AG04450 (cell line): ENCODE data around the gene APOBEC3B. TPM values are rescaled to one million over a fixed set of nuclear protein-coding genes. Genes with fewer than 3 reads are reported as not detected.

ENCODE experiments used
- CTCF ChIA-PET: fragments of 300-600, 350-600 bp; formaldehyde crosslinking; extraction: SDS; loops from one replicate; lab custom pipeline; 2022; ENCODE audit warnings: antibody characterized with exemption, inconsistent platforms; lab: Charles Lee
- POLR2A ChIA-PET: fragments of 350-600 bp; formaldehyde crosslinking; extraction: SDS; loops from one replicate; lab custom pipeline; 2021; ENCODE audit warnings: antibody characterized with exemption, inconsistent platforms; lab: Yijun Ruan, JAX
- DNase-seq: peaks from one replicate; pipeline ENCODE4 v3.0.0-alpha.2; 2011; ENCODE audit warnings: low read depth, low spot score
- H3K27ac ChIP-seq: one replicate; pipeline ENCODE4 v1.5.1; 2012; ENCODE audit warnings: low read depth, low read length, control low read depth
- H3K27me3 ChIP-seq: one replicate; pipeline ENCODE4 v1.6.0; 2012; ENCODE audit warnings: low read length; ENCODE audit not compliant: control insufficient read depth, insufficient read depth
- H3K4me3 ChIP-seq: 2 replicates; pipeline ENCODE4 v1.5.1; 2011; ENCODE audit warnings: mild to moderate bottlenecking, low read depth, low read length, control low read depth
- H3K9me3 ChIP-seq: 2 replicates; pipeline ENCODE4 v1.5.1; 2012; ENCODE audit warnings: low read length; ENCODE audit not compliant: control insufficient read depth, insufficient read depth
- polyA plus RNA-seq: library from polyadenylated mRNA; depleted of rRNA; stranded (reverse); fragments of >200 nt; gene quantifications from 2 replicates; pipeline ENCODE4 v1.2.3, GENCODE V29; 2011
- TF ChIP-seq, protein P1 (sequence below): IDR thresholded peaks from 2 replicates; pipeline ENCODE4 v1.5.1; 2011; ENCODE audit warnings: low read depth, low read length, control low read depth, inconsistent platforms

APOBEC3B gene
- polyA plus RNA-seq, 1 experiment, result 12.5 TPM

GRCh38 chr22:38946771-38947170, 35.4 kb upstream of the APOBEC3B start:
- ChIA-PET POLR2A (no interaction called here), CTCF (interaction anchor here (1.5 kb wide), 1 partner anchor 56 kb away, joined by 3 read pairs; no protein-coding TSS in a partner anchor)
- DNase-seq, result no peak

DNA sequence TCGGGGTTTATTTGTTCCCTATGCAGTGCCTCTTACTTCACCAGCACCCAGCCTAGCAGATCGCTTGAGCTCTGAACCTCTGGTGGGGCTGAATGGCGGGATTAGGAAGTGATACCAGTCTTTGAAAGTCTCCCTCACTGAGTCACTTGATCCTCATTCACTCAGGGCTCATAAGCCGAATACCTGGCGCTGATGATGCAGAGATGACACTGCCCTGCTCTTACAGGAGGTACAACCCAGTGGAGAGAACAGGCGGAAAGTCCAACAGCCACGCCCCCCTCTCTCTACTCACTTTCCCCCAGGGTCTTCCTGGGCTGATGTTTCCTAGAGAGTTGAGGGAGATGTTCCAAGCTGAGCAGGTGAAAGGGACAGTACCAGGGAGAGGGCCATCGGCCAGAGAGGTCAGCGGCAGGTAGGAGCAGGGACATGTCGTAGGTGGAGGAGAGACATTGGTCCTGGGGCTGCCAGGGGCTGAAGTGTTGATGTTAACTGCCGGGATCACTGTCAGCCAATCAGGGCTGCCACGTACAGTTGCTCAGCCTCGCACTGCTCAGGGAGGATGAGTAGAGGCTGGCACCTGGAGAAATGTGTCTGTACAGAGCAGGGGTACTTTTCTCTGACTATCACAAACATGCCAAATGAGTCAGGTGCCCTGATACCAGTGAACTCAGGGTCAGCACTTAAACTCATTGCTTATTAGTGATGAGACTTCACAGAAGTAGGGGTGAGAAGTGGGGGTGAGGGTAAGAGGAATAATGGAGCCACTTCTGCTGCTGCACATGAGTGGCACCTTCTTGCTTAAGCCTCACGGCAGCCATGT, 34.6 kb upstream of the APOBEC3B start:
- no peak overlapping the region for H3K27ac ChIP-seq
- ChIA-PET POLR2A (no interaction called here), CTCF (interaction anchor here (1.5 kb wide), 1 partner anchor 56 kb away, joined by 3 read pairs; no protein-coding TSS in a partner anchor)
- peaks cover 58% of the 10 kb centered on the region for H3K27me3 ChIP-seq
- DNase-seq, result no peak
- TF ChIP-seq, protein P1, sequence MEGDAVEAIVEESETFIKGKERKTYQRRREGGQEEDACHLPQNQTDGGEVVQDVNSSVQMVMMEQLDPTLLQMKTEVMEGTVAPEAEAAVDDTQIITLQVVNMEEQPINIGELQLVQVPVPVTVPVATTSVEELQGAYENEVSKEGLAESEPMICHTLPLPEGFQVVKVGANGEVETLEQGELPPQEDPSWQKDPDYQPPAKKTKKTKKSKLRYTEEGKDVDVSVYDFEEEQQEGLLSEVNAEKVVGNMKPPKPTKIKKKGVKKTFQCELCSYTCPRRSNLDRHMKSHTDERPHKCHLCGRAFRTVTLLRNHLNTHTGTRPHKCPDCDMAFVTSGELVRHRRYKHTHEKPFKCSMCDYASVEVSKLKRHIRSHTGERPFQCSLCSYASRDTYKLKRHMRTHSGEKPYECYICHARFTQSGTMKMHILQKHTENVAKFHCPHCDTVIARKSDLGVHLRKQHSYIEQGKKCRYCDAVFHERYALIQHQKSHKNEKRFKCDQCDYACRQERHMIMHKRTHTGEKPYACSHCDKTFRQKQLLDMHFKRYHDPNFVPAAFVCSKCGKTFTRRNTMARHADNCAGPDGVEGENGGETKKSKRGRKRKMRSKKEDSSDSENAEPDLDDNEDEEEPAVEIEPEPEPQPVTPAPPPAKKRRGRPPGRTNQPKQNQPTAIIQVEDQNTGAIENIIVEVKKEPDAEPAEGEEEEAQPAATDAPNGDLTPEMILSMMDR, result no peak
- no peak overlapping the region for H3K4me3 ChIP-seq
- no peaks in the 10 kb centered on the region for H3K9me3 ChIP-seq

More at GRCh38 chr22:38946771-38947170, 35.4 kb upstream of the APOBEC3B start:
- TF ChIP-seq, protein P1, result no peak
- Histone ChIP-seq H3K27me3 (peaks cover 57% of the 10 kb centered on the region), H3K4me3 (no peak overlapping the region), H3K27ac (no peak overlapping the region), H3K9me3 (no peaks in the 10 kb centered on the region)

- H3K4me3 ChIP-seq, result no peak overlapping the region
- ChIA-PET POLR2A (no interaction called here), CTCF (no interaction called here)
- TF ChIP-seq, protein P1, result no peak
- peaks cover 60% of the 10 kb centered on the region for H3K27me3 ChIP-seq
- no peak for DNase-seq
- H3K27ac ChIP-seq, result no peak overlapping the region
- H3K9me3 ChIP-seq, result no peaks in the 10 kb centered on the region
Measured at GRCh38 chr22:38948181-38948940, 33.8 kb upstream of the APOBEC3B start.

DNA sequence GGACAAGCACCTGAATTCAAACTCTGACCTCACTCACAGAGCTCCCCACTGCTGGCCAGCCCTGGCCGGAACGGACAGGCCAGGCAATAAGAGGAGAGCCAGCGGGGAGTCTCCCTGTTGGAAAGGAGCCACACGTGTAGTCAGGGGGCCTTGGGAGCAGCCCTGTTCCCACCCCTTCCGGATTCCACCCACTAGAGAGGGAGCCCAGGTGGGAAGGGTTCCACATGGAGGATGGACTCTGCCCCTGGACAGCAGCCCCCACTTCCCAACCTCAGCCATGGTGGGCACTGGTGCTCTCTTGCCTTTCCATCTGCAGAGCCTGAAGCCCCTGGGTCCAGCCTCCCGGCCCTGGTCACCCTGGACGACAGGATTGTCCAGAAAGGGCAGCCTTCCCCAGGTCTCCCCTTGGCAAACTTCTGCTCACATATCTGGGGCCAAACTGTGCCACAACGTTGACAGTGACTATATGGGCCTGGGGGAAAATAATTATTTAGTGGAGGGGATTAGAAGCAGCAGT, 32.2 kb upstream of the APOBEC3B start:
- no peak overlapping the region for H3K4me3 ChIP-seq
- DNase-seq, result no peak
- H3K9me3 ChIP-seq, result no peaks in the 10 kb centered on the region
- H3K27ac ChIP-seq, result no peak overlapping the region
- H3K27me3 ChIP-seq, result peaks cover 56% of the 10 kb centered on the region
- TF ChIP-seq, protein P1, result no peak
- ChIA-PET POLR2A (no interaction called here), CTCF (no interaction called here)
